ENCODE data around the gene NFIA. TPM values are rescaled to one million over a fixed set of nuclear protein-coding genes. Genes with fewer than 3 reads are reported as not detected.

NFIA gene
- total RNA-seq, 1 donor from 2014 or later: 66.6 TPM

GRCh38 chr1:61052395-61053225 is 29.8 kb upstream of the NFIA start:
- ATAC-seq: peak; percentile 8
- H3K27ac ChIP-seq: peak overlapping the region; percentile 63

GRCh38 chr1:61053226-61053711 is 29.1 kb upstream of the NFIA start:
- Histone ChIP-seq H3K4me3 (peak overlapping the region; percentile 44), H3K36me3 (no peaks in the 10 kb centered on the region), H3K9me3 (no peaks in the 10 kb centered on the region), H3K27ac (peak overlapping the region; percentile 63), H3K4me1 (peaks cover 42% of the 10 kb centered on the region), H3K27me3 (no peaks in the 10 kb centered on the region)
- no peak for ATAC-seq
- intact Hi-C loops (cut with DNase I): loop anchor here (10.0 kb wide), 1 partner anchor 402 kb away; no protein-coding TSS in a partner anchor
- DNase-seq: no peak
- TF ChIP-seq CTCF (IDR thresholded peaks at IDR 0.05): no peak

More at GRCh38 chr1:61052395-61053225, 29.8 kb upstream of the NFIA start:
- Histone ChIP-seq H3K9me3 (no peaks in the 10 kb centered on the region), H3K4me1 (peaks cover 39% of the 10 kb centered on the region), H3K27me3 (no peaks in the 10 kb centered on the region), H3K4me3 (peak overlapping the region; percentile 44), H3K36me3 (no peaks in the 10 kb centered on the region)
- no peak for TF ChIP-seq CTCF (IDR thresholded peaks at IDR 0.05)
- intact Hi-C loops (cut with DNase I): loop anchor here (10.0 kb wide), 1 partner anchor 402 kb away; no protein-coding TSS in a partner anchor
- no peak for DNase-seq

- peak overlapping the region; percentile 44 for H3K4me3 ChIP-seq
- TF ChIP-seq CTCF (IDR thresholded peaks at IDR 0.05): no peak
- no peaks in the 10 kb centered on the region for H3K27me3 ChIP-seq
- peaks cover 42% of the 10 kb centered on the region for H3K4me1 ChIP-seq
- DNase-seq (peak; percentile 75), ATAC-seq (peak; percentile 10)
- intact Hi-C loops (cut with DNase I): loop anchor here (10.0 kb wide), 1 partner anchor 401 kb away; no protein-coding TSS in a partner anchor
- no peaks in the 10 kb centered on the region for H3K36me3 ChIP-seq
- H3K27ac ChIP-seq: peak overlapping the region; percentile 63
- no peaks in the 10 kb centered on the region for H3K9me3 ChIP-seq
These were observed 28.4 kb upstream of the NFIA start for GRCh38 chr1:61053712-61054600.

GRCh38 chr1:61054601-61054993 is 27.8 kb upstream of the NFIA start:
- no peak for DNase-seq
- H3K9me3 ChIP-seq: no peaks in the 10 kb centered on the region
- ATAC-seq: no peak
- no peak overlapping the region for H3K4me3 ChIP-seq
- H3K4me1 ChIP-seq: peaks cover 40% of the 10 kb centered on the region
- no peaks in the 10 kb centered on the region for H3K36me3 ChIP-seq
- TF ChIP-seq CTCF (IDR thresholded peaks at IDR 0.05): no peak
- no peaks in the 10 kb centered on the region for H3K27me3 ChIP-seq
- intact Hi-C loops (cut with DNase I): loop anchor here (10.0 kb wide), 1 partner anchor 400 kb away; no protein-coding TSS in a partner anchor
- no peak overlapping the region for H3K27ac ChIP-seq

GRCh38 chr1:61055110-61055614 is 27.2 kb upstream of the NFIA start:
- H3K4me1 ChIP-seq: peaks cover 38% of the 10 kb centered on the region
- TF ChIP-seq CTCF (IDR thresholded peaks at IDR 0.05): no peak
- no peak overlapping the region for H3K4me3 ChIP-seq
- no peaks in the 10 kb centered on the region for H3K27me3 ChIP-seq
- ATAC-seq (no peak), DNase-seq (no peak)
- intact Hi-C loops (cut with DNase I): loop anchor here (10.0 kb wide), 1 partner anchor 400 kb away; no protein-coding TSS in a partner anchor
- H3K9me3 ChIP-seq: no peaks in the 10 kb centered on the region
- H3K36me3 ChIP-seq: no peaks in the 10 kb centered on the region
- no peak overlapping the region for H3K27ac ChIP-seq
